Amniotic epithelial cell (primary cell): ENCODE results near the gene IQSEC3.
"Not testable (repeated sequence)": the region's sequence is repeated elsewhere in the genome, so short reads cannot be mapped to it uniquely, and the experiment has no call there.

Experiments
- DNase-seq: peaks from one replicate; pipeline ENCODE4 v3.0.0-alpha.2; 2010; ENCODE audit warnings: low read depth

The IQSEC3 gene

GRCh38 chr12:111699-112493, 45.3 kb downstream of the IQSEC3 start:
- DNase-seq: no peak

GRCh38 chr12:113347-113746, 46.8 kb downstream of the IQSEC3 start:
- no peak for DNase-seq

- DNase-seq: no peak
These were observed 48.2 kb downstream of the IQSEC3 start for GRCh38 chr12:114626-115211.

- DNase-seq: no peak
These were observed 49.0 kb downstream of the IQSEC3 start for GRCh38 chr12:115518-115917.

GRCh38 chr12:115960-116915, 49.7 kb downstream of the IQSEC3 start:
- no peak for DNase-seq

- no peak for DNase-seq
These were observed 50.7 kb downstream of the IQSEC3 start for GRCh38 chr12:117311-117710.

- no peak for DNase-seq
These were observed 51.3 kb downstream of the IQSEC3 start for GRCh38 chr12:117816-118345.

GRCh38 chr12:118591-118990, 52.0 kb downstream of the IQSEC3 start:
- no peak for DNase-seq

- DNase-seq: no peak
These were observed 54.4 kb downstream of the IQSEC3 start for GRCh38 chr12:120951-121350.

- DNase-seq: no peak
These were observed 55.1 kb downstream of the IQSEC3 start for GRCh38 chr12:121647-122046.

- DNase-seq: no peak
These were observed 58.5 kb downstream of the IQSEC3 start for GRCh38 chr12:125075-125474.

GRCh38 chr12:125566-125965, 59.0 kb downstream of the IQSEC3 start:
- no peak for DNase-seq

- no peak for DNase-seq
These were observed 61.5 kb downstream of the IQSEC3 start for GRCh38 chr12:128079-128478.

- DNase-seq: no peak
These were observed 62.4 kb downstream of the IQSEC3 start for GRCh38 chr12:129001-129400.

GRCh38 chr12:130519-130918, 64.0 kb downstream of the IQSEC3 start:
- DNase-seq: no peak

- DNase-seq: no peak
These were observed 64.4 kb downstream of the IQSEC3 start for GRCh38 chr12:131008-131407.

GRCh38 chr12:131732-132495, 65.3 kb downstream of the IQSEC3 start:
- peak; percentile 64 for DNase-seq

GRCh38 chr12:133616-134232, 67.2 kb downstream of the IQSEC3 start:
- DNase-seq: not testable (repeated sequence)

GRCh38 chr12:135138-135537, 68.6 kb downstream of the IQSEC3 start:
- no peak for DNase-seq

GRCh38 chr12:138171-138897, 71.8 kb downstream of the IQSEC3 start:
- DNase-seq: no peak
